ENCODE results near the gene PPP1R1B. TPM values are rescaled to one million over a fixed set of nuclear protein-coding genes. Genes with fewer than 3 reads are reported as not detected.

The PPP1R1B gene
- total and polyA plus RNA-seq, 2 donors (not counting 1 experiment from before 2014, with no cell fraction given) = not detected

DNA sequence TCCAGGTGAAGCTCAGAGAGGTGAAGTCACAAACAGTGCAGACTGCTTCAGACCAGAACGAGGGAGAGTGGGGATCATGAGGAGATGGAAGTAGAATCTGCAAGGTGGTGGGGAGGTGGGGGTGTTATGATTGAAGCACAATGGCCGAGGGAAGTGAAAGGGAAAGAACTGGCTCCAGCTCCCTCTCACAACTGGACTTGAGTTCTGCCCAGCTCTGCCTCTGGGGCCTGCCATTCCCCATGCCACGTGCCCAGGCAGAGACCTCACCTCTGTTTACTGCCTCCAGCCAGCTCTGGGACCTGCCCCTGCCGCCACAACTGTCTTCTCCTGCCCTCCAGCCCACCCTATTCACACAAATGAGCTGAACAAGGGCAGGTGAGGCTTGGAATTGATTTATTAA is 44.0 kb downstream of the PPP1R1B start:
- CTCF ChIA-PET = interaction anchor here (0.8 to 8.7 kb wide), 12 partner anchors 9 to 202 kb away, joined by 3 to 109 read pairs (median 6); partner anchors contain the start of genes MIEN1 and STARD3
- 90% methylated on average over 2 of the region's 4 CpGs for WGBS (ENCODE audit: insufficient coverage)
- H3K4me3 ChIP-seq (ENCODE audit: control extremely low read depth in 1 of 5, extremely low read depth in 1 of 5, insufficient read depth in 1 of 5, low read depth in 2 of 5, low read length in 4 of 5) = no peak overlapping the region
- Mint-ChIP-seq H3K4me1 (peaks cover 41% of the 10 kb centered on the region), H3K27me3 (peaks cover 23% of the 10 kb centered on the region), H3K9me3 (ENCODE audit: insufficient read depth) (no peaks in the 10 kb centered on the region), H3K27ac (no peak overlapping the region), H3K4me3 (no peak overlapping the region)
- TF ChIP-seq EZH2 (IDR thresholded peaks at IDR 0.05; ENCODE audit: borderline replicate concordance, insufficient read depth, low read depth, low read length, poor library complexity, severe bottlenecking) = no peak
- TF ChIP-seq, protein P1, sequence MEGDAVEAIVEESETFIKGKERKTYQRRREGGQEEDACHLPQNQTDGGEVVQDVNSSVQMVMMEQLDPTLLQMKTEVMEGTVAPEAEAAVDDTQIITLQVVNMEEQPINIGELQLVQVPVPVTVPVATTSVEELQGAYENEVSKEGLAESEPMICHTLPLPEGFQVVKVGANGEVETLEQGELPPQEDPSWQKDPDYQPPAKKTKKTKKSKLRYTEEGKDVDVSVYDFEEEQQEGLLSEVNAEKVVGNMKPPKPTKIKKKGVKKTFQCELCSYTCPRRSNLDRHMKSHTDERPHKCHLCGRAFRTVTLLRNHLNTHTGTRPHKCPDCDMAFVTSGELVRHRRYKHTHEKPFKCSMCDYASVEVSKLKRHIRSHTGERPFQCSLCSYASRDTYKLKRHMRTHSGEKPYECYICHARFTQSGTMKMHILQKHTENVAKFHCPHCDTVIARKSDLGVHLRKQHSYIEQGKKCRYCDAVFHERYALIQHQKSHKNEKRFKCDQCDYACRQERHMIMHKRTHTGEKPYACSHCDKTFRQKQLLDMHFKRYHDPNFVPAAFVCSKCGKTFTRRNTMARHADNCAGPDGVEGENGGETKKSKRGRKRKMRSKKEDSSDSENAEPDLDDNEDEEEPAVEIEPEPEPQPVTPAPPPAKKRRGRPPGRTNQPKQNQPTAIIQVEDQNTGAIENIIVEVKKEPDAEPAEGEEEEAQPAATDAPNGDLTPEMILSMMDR (IDR thresholded peaks at IDR 0.05) = no peak
- intact Hi-C loops (cut with micrococcal nuclease) = no loop called here
- no peak overlapping the region for H2AFZ ChIP-seq (ENCODE audit: insufficient read depth, low read depth, low read length, poor library complexity, severe bottlenecking)
- H3K9me3 ChIP-seq (ENCODE audit: control extremely low read depth in 1 of 3, control insufficient read depth in 2 of 3, insufficient read depth in 1 of 3, low read length in 2 of 3) = peaks cover 0 to 2% (median 0%) of the 10 kb centered on the region in 3 donors
- H3K27ac ChIP-seq (ENCODE audit: low read length in 2 of 2) = no peak overlapping the region
- H3K4me1 ChIP-seq (ENCODE audit: control insufficient read depth in 2 of 2, insufficient read depth in 2 of 2, low read length in 2 of 2) = peaks cover 48 to 59% of the 10 kb centered on the region in 2 donors
- no peak overlapping the region for H3K9ac ChIP-seq (ENCODE audit: low read length)
- H3K27me3 ChIP-seq (replicated peaks in 1 of 4; ENCODE audit: control extremely low read depth in 1 of 4, control insufficient read depth in 3 of 4, insufficient read depth in 4 of 4, low read length in 3 of 4) = peaks cover 0 to 37% (median 7%) of the 10 kb centered on the region in 4 experiments
- no peak for ATAC-seq (ENCODE audit: low read depth)
- no peak for DNase-seq
- no peaks in the 10 kb centered on the region for H3K36me3 ChIP-seq (replicated peaks in 1 of 2; ENCODE audit: control extremely low read depth in 1 of 2, control insufficient read depth in 1 of 2, extremely low read depth in 1 of 2, insufficient read depth in 2 of 2, low read length in 1 of 2)
- no peak overlapping the region for H3K4me2 ChIP-seq (replicated peaks; ENCODE audit: low read depth, low read length, poor library complexity, severe bottlenecking)
- no peaks in the 10 kb centered on the region for H3K79me2 ChIP-seq (ENCODE audit: control insufficient read depth, insufficient read depth, low read length)
- POLR2A ChIA-PET = interaction anchor here (0.6 to 1.3 kb wide), 3 partner anchors 9 to 126 kb away, joined by 3 to 7 read pairs (median 6); no protein-coding TSS in a partner anchor
- H4K20me1 ChIP-seq (ENCODE audit: control insufficient read depth, insufficient read depth, low read length, poor library complexity, severe bottlenecking) = no peaks in the 10 kb centered on the region

Data from B cell (primary cell).